GM18873 (cell line): Measurements from ENCODE around the gene SNAPC1.
"Not testable (repeated sequence)": the region's sequence is repeated elsewhere in the genome, so short reads cannot be mapped to it uniquely, and the experiment has no call there.

ENCODE experiments used
- ATAC-seq: cut with Tn5 transposase; IDR thresholded peaks from one replicate; pipeline ENCODE4 v1.9.1; 2021; ENCODE audit warnings: mild to moderate bottlenecking, moderate library complexity, moderate number of reproducible peaks; ENCODE audit not compliant: unreplicated experiment, low FRiP score

Gene SNAPC1

DNA sequence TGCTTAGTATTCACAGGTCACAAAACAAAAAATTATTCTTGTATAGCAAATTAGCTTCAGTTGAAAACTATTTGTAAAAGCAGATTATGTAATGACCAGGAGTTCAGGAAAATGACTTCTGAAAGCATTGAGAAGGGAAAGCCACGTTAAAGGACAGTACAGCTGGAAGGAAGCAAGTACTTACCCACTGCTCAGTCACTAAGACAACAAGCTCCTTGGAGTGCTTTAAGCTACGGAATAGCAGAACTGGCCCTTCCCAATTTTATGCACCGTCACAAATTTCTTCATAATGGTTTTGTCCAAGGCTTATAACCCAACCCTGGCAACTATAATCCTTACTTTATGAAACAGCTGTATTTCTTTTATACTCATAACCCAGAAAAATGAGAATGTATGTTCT lies 13.0 kb upstream of the SNAPC1 start:
- no peak for ATAC-seq

DNA sequence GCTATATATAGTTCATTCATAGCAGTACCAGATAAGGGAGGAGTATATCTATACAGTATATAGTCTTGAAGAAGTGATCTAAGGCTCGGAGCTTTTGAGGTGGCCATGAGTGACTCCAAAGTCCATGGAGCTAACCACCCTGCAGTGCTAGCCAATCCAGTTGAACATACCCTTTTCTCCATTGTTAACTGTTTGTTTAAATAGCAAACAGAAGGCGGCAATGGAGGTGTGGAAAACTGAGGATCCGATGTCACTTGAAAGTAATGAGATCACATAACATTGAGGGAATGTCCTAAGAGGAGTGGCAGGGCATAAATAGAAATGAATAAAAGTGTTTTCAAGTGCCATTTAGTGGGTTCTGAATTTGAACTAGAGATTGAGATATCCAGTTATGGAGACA lies 12.4 kb upstream of the SNAPC1 start:
- ATAC-seq: no peak

DNA sequence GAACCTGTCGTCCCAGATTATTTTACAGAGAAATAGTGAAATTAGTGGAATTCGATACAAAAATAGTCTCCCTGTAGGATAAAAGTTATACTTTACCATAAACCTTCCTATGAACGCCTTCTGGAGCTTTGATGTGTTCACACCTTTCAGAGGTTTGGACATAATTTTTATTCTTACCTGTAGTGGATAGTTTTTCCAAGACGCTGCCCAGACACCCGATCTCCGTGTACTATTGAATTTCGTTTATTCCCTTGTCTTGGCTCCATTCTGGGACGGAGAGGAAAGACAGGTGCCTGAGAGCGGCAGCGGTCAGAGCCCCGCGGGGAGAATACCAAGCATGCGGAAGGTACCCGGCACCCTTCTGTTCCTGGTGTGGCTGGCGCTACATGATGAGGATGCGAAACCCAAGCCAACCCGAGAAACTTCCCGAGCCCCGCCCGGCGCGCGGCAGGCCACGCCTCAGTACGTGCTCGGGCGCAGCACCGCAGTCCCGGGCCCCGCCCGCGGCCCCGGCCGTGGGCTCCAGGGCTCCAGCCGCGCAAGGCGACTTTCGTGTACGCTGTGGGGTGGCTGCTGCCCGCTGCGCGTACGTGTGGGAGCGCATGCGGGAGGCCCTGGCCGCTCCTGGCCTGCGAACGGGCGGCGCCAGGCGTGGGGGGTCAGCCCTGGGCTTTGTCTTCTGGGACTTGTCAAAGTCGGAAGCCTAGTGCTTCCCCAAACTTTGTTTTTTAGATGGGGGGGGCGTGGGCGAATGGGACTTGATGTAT lies 11.3 kb upstream of the SNAPC1 start:
- ATAC-seq: peak; percentile 91

DNA sequence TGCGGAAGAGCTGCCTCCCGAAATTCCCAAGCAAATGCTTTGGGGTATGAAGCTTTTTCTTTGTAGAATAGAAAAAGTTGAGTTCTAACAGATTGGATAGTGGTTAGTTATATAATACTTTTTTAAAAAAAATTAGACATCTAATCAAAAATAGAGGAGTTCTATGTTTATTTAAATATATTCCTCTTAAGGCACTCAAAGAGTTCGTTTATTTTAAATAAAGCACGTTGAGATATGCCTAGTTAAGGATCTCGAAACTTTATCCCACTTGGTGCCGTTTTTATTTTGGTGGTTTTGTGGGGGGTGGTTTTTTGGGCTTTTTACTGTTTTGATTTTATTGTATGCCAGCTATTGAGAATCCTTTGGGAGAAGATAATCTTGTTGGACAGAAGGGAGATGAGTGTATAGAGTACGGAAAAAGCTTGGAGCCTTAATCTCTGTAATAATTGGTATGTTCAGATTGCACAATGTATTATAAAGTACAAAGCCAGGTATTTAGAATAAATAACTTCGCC lies 10.7 kb upstream of the SNAPC1 start:
- ATAC-seq: no peak

DNA sequence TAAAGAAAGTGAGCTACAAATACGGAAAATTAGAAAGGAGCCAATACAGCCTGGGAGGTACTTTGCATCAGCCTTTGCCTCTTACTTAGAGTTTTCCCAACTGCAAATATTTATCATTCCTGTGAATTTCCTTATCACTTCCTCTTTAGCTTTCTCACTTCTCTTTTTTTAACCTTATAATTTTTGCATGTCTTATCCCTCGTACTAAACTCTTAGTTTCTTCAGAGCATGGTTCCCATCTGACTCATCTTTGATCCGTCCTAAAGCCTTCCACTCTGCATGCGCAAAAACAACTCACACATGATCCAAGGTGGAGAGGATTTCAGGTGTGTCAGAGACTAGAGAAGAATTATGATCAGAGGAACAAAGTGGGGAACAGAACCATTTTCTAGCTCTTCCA lies 9.6 kb upstream of the SNAPC1 start:
- ATAC-seq: peak; percentile 37

DNA sequence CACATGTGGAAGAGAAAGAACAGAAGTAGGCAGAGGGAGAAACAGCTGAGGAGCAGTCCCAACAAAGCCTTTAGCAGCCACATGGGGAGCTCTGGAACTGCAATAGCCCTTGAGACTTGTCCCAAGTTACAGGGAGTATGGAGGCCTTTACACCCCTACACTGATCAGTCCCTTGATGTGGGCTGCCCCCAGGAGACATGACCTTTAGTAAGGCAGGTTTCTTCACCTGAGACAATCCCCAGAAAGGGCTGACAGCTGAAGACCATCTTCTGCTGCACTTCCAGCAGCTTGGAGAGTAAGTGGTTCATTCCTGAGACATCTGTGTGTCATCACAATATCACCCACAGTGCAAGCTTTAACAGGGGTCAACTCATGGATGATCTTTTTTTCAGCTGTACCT lies 8.6 kb upstream of the SNAPC1 start:
- ATAC-seq: no peak

DNA sequence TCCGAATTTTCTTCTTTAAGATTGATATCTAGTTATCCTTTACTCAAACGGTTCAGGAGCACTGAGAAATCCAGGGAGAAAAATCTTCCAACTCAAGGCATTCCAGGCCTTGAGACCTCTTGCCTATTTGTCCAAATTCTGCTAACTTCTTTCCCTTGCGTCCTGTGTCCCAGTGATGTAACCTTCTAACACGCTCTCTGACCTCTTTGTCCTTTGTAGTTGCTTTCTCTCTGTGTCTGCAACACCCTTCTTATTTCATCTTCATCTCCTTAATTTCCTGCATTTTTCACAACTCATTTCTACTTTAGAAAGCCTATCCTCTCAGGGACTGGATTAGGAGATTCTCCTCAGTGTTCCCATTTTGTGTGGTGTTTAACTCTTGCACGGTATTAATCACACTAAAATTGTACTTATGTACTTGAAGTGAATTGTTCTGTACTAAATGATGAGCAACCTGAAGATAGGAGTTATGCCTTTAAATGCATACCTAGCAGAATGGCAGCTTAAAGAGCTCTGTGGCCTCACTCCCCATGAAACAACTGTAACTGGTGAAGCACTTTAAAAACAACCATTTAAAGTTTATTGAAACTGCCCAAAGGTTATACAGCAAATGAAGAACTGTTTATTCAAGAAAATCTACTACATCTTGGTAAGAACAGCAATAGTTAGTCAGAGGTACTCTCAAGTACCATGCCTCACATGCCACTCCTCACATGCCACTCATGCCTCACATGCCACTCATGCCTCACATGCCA lies 7.4 kb upstream of the SNAPC1 start:
- no peak for ATAC-seq

DNA sequence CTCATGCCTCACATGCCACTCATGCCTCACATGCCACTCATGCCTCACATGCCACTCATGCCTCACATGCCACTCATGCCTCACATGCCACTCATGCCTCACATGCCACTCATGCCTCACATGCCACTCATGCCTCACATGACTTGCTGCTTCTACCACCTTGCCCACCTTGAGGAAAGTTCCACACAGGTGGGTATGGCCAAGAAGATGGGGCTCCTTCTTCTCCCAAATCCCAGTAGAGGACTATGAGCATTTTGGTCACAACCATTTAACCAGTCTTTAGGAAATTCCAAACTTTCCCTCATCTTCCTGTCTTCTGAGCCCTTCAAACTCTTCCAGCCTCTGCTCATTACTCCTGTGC lies 6.9 kb upstream of the SNAPC1 start:
- not testable (repeated sequence) for ATAC-seq

DNA sequence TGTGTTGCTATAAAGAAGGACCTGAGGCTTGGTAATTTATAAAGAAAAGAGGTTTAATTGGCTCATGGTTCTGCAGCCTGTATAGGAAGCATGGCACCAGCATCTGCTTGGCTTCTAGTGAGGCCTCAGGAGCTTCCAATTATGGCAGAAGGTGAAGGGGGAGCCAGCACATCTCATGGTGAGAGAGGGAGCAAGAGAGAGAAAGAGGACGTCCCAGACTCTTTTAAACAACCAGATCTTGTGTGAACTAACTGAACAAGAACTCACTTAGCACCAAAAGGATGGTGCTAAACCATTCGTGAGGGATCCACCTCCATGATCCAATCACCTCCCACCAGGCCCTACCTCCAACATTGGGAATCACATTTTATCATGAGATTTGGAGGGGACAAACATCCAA lies 6.1 kb upstream of the SNAPC1 start:
- no peak for ATAC-seq

DNA sequence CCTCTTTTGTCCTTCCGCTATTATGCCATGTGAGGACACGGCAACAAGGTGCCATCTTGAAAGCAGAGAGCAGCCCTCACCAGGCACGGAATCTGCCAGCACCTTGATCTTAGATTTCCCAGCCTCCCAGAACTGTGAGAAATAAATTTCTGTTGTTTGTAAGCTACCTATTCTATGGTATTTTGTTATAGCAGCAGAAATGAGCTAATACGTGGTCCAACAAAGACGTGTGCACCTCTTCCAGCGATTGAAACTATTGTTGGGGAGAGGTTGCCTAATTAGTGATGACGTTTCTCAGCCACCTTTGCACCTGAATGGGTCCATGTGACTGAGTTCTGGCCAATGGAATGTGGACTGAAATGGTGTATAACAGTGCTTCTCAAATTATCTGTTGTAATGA lies 2.3 kb upstream of the SNAPC1 start:
- ATAC-seq: no peak

DNA sequence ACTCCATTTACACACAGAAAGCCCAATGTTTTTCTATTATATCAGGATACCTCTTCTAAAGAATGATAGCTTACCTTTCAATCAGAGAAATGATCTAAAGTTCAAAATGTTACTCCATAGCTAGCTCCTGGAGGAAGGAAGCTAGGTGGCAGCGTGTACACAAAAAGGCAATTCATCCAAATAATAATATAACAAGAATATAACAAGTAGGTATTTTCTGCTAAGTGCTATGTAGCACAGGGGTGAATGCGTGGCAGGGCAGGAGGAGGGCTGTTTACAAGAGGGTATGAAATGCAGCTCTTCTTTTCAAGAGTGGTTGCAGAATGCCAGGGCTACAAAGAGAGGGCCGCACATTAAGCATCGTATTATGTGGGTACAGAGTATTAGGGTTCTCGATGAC lies 663 bp upstream of the SNAPC1 start:
- no peak for ATAC-seq

DNA sequence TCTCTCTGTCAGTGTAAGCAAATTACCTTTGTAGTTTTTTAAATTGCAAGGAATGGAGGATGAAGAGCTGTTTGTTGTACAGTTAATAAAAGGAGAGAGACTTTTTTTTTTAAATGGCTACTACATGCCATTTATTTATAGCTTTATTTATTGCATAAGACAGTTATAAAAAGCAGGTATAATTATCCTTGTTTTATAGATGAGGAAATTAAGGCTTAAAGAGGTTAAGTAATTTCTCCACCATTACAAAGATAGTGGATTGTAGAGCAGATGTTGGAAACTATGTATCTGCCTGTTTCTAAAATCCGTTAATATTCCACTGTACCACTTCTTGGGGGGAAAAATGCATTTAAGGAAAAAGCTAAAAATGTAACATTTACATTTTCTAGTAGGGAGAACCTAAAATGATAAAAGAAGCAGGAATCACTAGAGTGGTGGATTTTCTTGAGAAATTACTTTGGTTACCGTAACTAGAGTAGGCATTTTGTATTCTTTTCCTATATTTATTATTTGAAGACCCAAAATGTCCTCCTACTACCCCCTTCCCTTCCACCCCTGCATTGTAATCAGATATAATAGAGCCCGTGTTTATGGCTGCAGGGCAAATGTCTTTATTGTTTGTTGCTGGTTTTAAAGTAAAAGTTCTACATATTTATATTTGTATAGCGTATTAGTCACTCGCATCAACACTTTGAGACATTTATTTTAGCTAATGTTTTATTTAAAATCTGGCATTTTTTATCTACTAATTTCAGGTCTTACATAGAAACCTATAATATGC lies 2.3 kb downstream of the SNAPC1 start:
- ATAC-seq: no peak

DNA sequence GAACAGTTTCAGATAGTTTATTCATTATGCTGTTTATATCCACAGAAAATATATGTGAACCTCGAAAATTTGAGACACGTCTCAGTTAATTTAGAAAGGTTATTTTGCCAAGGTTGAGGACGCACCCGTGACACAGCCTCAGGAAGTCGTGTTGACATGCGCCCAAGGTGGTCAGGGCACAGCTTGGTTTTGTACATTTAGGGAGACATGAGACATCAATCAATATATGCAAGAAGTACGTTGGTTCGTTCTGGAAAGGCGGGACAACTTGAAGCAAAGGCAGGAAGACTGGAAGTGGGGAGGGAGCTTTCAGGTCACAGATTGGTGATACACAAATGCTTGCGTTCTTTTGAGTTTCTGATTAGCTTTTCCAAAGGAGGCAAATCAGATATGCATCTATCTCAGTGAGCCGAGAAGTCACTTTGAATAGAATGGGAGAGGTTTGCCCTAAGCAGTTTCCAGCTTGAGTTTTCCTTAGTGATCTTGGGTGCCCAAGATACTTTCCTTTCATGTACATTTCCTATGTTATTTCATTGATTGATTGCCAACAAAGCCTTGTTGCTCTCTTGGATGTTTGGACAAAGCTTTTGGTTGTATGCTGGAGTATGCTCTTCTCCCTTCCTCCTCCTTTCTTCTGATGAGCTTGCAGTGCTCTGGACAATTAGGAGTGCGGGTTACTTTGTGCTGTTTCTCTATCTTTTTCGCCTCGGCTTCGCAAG lies 3.2 kb downstream of the SNAPC1 start:
- no peak for ATAC-seq

DNA sequence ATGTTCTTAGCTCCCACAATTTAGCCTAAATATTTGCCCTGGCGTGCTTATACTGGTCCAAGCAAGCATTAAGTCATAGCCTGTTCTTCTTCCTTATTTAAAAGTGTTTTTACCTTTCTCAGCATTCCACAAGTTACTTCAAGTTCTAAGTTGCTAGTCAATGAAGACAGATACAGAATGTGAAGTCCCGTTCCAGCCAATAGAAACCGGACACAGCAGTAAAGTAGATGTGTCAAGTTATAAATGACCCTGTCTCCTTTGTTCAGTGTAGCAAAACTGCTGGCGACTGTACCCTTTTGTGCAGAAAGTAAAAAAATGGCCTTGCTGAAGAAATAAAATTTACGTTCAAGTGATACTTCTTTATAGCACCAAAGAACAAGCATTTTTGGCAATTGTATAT lies 3.9 kb downstream of the SNAPC1 start:
- ATAC-seq: no peak

DNA sequence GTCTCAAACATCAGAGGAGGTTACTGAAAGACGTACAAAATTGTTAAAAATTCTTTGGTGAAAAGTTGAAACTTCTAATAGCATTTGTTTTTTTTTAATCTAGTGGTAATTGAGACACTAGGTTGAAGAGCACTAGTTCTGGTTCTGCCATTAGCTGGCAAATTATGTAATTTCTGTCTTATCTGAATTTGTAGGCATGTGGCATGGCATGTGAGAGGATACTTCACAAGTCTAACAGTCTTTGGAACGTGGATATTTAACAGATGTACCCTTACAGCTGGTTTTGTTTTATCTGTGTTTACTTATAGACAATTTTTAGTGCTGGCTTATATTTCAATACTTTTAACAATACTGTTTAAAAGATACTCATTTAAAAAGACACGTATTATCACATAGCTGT lies 6.0 kb downstream of the SNAPC1 start:
- no peak for ATAC-seq

DNA sequence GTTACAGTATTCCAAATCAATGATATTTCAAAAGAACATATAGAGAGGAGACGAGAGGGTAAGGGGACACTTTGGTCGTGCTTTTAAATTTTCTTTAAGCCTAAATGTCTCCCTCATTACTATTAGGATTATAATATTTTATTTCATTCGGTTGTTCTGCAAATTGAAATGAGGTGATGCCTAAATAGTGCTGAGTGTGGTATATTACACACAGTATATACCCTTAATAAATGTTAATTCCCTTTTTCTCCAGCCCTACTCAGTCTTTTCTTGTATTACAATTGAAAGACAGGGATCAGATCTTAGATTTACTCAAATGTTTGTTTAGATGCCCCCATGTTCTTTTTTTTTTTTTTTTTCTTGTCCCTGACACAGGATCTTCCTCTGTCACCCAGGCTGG lies 7.7 kb downstream of the SNAPC1 start:
- no peak for ATAC-seq

DNA sequence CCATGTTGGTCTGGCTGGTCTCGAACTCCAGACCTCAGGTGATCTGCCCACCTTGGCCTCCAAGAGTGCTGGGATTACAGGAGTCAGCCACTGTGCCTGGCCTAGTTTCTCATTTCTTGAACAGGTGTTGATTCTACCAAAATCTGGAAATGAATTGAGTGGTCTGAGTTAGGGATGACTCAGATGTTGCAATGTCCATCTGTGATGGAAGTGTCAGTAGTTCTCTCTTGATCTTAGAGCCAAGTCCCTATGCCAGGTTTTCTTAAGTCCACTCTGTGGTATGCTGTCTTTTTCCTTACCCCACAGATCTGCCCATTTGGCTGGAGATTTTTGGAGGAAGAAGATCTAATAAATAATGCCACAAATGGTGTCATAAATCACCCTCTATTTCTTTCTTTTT lies 12.6 kb downstream of the SNAPC1 start:
- ATAC-seq: no peak

DNA sequence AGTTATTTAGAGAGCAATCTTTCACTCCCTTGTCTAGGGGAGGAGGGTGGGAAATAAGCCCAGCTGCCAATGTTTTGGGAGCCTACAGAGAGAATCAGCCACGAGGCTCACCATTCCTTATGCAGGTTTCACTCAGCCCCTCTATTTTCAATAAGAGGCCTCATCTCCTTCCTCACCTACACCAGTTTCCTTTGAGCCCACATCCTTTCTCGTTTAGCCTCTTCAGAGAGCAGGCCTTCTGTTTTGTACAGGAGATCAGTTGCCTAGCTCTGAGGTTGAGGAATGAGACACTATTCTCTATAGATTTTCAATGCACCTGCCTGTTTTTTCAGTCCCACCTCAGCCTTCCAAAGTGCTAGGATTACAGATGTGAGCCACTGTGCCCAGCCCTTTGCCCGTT lies 17.9 kb downstream of the SNAPC1 start:
- ATAC-seq: no peak

DNA sequence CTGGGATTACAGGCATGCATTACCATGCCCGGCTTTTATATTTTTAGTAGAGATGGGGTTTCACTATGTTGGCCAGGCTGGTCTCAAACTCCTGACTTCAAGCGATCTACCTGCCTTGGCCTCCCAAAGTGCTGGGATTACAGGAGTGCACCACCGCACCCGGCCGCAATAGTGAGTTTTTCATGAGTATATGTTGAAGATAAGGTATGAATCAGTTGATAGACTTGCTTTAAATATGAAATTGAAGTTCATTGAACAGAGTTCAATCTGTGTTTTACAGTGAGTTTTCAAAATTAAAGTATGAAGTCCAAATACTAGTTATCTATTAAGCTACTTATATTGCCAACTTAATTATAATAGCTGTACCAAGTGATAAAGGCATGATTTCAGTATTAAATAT lies 35.1 kb downstream of the SNAPC1 start:
- no peak for ATAC-seq

DNA sequence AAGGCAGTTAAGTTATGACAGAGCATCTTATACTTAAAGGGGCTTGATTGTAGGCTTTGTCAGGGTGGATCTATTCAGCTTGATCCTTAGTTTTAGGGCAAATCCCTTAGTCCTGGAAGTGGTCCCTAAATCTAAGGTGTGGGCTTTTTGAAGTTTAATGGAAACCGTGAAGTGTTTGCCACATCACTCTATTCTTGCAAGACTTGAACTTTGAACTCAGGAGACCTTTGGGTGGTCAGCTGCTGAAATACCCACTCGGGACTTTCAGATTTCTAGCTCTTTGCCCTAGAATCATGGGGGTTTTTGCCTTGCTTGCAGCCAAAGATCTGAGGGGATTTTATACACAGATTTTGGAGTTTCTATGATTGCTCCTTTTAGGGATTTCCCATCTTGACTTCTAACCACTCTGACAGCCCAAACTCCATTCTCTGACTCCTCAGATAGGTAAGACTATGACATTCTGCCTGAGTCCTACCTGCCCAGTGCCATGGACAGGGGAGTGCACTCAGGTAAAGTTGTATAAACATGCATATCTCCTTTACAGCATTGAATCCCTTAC lies 39.9 kb downstream of the SNAPC1 start:
- no peak for ATAC-seq
